B cell (primary cell): ENCODE measurements around the gene URAD. TPM values are rescaled to one million over a fixed set of nuclear protein-coding genes. Genes with fewer than 3 reads are reported as not detected.

Experiments
- ATAC-seq: fragments of 200-7000 bp; cut with Tn5 transposase; one replicate; pipeline ENCODE4 v1.10.0; 2021; ENCODE audit warnings: low read depth, mild to moderate bottlenecking, moderate number of reproducible peaks, moderate library complexity
- CTCF ChIA-PET: fragments of 350-600 bp; sonication (Branson Sonifier 250); formaldehyde crosslinking; loops from one replicate; lab custom pipeline; 2021; ENCODE audit warnings: antibody characterized with exemption, inconsistent platforms; lab: Charles Lee
- POLR2A ChIA-PET: fragments of 350-600 bp; sonication (Branson Sonifier 250); formaldehyde crosslinking; loops from one replicate; lab custom pipeline; 2021; ENCODE audit warnings: antibody characterized with exemption; lab: Charles Lee
- DNase-seq: peaks from one replicate; pipeline ENCODE4 v3.0.0; 2013
- H2AFZ ChIP-seq: 2 replicates; pipeline ENCODE4 v1.6.1; 2012; ENCODE audit warnings: mild to moderate bottlenecking, low read depth, low read length; ENCODE audit not compliant: insufficient read depth, poor library complexity, severe bottlenecking
- H3K27ac ChIP-seq, 2 donors: 1 replicate in 1 of 2; 2 replicates in 1 of 2; pipeline ENCODE4 v1.5.1; 2012 to 2013; ENCODE audit warnings: low read length in 2 of 2, mild to moderate bottlenecking in 2 of 2, moderate library complexity in 1 of 2
- H3K27me3 ChIP-seq, 4 experiments: fragments of 200-600 bp in 1 of 4; sonication (generic) in 1 of 4; replicated peaks in 1 of 4; 1 replicate in 2 of 4; 2 replicates in 2 of 4; pipeline versions ENCODE4 v1.6.1 to v1.7.0; 2013 to 2016; ENCODE audit warnings: low read length in 3 of 4, mild to moderate bottlenecking in 2 of 4, mixed read lengths in 1 of 4, moderate library complexity in 1 of 4; ENCODE audit not compliant: insufficient read depth in 4 of 4, control insufficient read depth in 3 of 4; ENCODE audit errors: control extremely low read depth in 1 of 4
- H3K36me3 ChIP-seq, 2 experiments: replicated peaks in 1 of 2; 1 replicate in 1 of 2; 2 replicates in 1 of 2; pipeline versions ENCODE4 v1.6.1 to v1.7.1; 2013; ENCODE audit warnings: low read length in 1 of 2; ENCODE audit not compliant: insufficient read depth in 2 of 2, control insufficient read depth in 1 of 2; ENCODE audit errors: control extremely low read depth in 1 of 2, extremely low read depth in 1 of 2
- H3K4me1 ChIP-seq, 2 donors: fragments of 200-600 bp in 1 of 2; sonication (generic) in 1 of 2; 1 replicate in 1 of 2; 2 replicates in 1 of 2; pipeline versions ENCODE4 v1.5.1 to v1.6.1; 2013 to 2017; ENCODE audit warnings: low read length in 2 of 2; ENCODE audit not compliant: control insufficient read depth in 2 of 2, insufficient read depth in 2 of 2
- H3K4me2 ChIP-seq: replicated peaks from 2 replicates; pipeline ENCODE3; 2012; ENCODE audit warnings: mild to moderate bottlenecking, low read depth, low read length; ENCODE audit not compliant: poor library complexity, severe bottlenecking
- H3K4me3 ChIP-seq, 5 experiments: fragments of 200-600 bp in 1 of 5; sonication (generic) in 1 of 5; 1 replicate in 3 of 5; 2 replicates in 2 of 5; pipeline versions ENCODE4 v1.5.1 to v1.7.0; 2011 to 2016; ENCODE audit warnings: low read length in 4 of 5, mild to moderate bottlenecking in 4 of 5, low read depth in 2 of 5, control low read depth in 1 of 5, moderate library complexity in 1 of 5; ENCODE audit not compliant: insufficient read depth in 1 of 5; ENCODE audit errors: control extremely low read depth in 1 of 5, extremely low read depth in 1 of 5
- H3K79me2 ChIP-seq: fragments of 200-600 bp; sonication (generic); one replicate; pipeline ENCODE4 v1.6.0; 2016; ENCODE audit warnings: low read length; ENCODE audit not compliant: control insufficient read depth, insufficient read depth
- H3K9ac ChIP-seq: fragments of 200-600 bp; sonication (generic); 2 replicates; pipeline ENCODE4 v1.6.1; 2017; ENCODE audit warnings: mild to moderate bottlenecking, low read length, moderate library complexity
- H3K9me3 ChIP-seq, 3 donors: one replicate each; pipeline versions ENCODE4 v1.6.1 to v1.7.1; 2013; ENCODE audit warnings: low read length in 2 of 3; ENCODE audit not compliant: control insufficient read depth in 2 of 3, insufficient read depth in 1 of 3; ENCODE audit errors: control extremely low read depth in 1 of 3
- H4K20me1 ChIP-seq: 2 replicates; pipeline ENCODE4 v1.6.0; 2012; ENCODE audit warnings: mild to moderate bottlenecking, low read length; ENCODE audit not compliant: insufficient read depth, control insufficient read depth, poor library complexity, severe bottlenecking
- H3K27ac Mint-ChIP-seq: one replicate; pipeline ENCODE4 v1.8.0; 2021; ENCODE audit warnings: mixed read lengths
- H3K27me3 Mint-ChIP-seq: one replicate; pipeline ENCODE4 v1.8.0; 2021; ENCODE audit warnings: mixed read lengths
- H3K4me1 Mint-ChIP-seq: one replicate; pipeline ENCODE4 v1.8.0; 2021; ENCODE audit warnings: mixed read lengths
- H3K4me3 Mint-ChIP-seq: one replicate; pipeline ENCODE4 v1.8.0; 2021; ENCODE audit warnings: mixed read lengths
- H3K9me3 Mint-ChIP-seq: one replicate; pipeline ENCODE4 v1.8.0; 2022; ENCODE audit warnings: mixed read lengths; ENCODE audit not compliant: insufficient read depth
- EZH2 ChIP-seq: IDR thresholded peaks from 2 replicates; pipeline ENCODE4 v1.6.1; 2012; ENCODE audit warnings: borderline replicate concordance, low read depth, mild to moderate bottlenecking, moderate library complexity, low read length; ENCODE audit not compliant: insufficient read depth, poor library complexity, severe bottlenecking
- WGBS: methylation state at CpG from one replicate; pipeline ENCODE4 v1.1.5; 2013; ENCODE audit warnings: missing lambda C conversion rate; ENCODE audit not compliant: insufficient coverage; 5-methylcytosine and 5-hydroxymethylcytosine counted together
- intact Hi-C: fragments of 100-400 bp; cut with micrococcal nuclease; formaldehyde crosslinking; loops from one replicate; pipeline ENCODE4 v1.10.0; 2022
- polyA plus RNA-seq: library from polyadenylated mRNA; depleted of rRNA; stranded (reverse); fragments of >200 nt; gene quantifications from 2 replicates; pipeline ENCODE4 v1.2.3, GENCODE V29; 2012
- total RNA-seq, 2 donors: library from RNA; stranded (reverse); fragments of 120-200 nt in 1 of 2; gene quantifications; 1 replicate in 1 of 2; 2 replicates in 1 of 2; pipeline versions ENCODE4 v1.2.3 to v1.2.4, GENCODE V29; 2013 to 2022
- TF ChIP-seq, protein P1 (sequence below): fragments of 200-600 bp; IDR thresholded peaks from one replicate; pipeline ENCODE4 v1.8.0; 2022; ENCODE audit warnings: antibody characterized with exemption, mild to moderate bottlenecking

The URAD gene
- total and polyA plus RNA-seq, 2 donors (not counting 1 experiment from before 2014, with no cell fraction given) = not detected

DNA sequence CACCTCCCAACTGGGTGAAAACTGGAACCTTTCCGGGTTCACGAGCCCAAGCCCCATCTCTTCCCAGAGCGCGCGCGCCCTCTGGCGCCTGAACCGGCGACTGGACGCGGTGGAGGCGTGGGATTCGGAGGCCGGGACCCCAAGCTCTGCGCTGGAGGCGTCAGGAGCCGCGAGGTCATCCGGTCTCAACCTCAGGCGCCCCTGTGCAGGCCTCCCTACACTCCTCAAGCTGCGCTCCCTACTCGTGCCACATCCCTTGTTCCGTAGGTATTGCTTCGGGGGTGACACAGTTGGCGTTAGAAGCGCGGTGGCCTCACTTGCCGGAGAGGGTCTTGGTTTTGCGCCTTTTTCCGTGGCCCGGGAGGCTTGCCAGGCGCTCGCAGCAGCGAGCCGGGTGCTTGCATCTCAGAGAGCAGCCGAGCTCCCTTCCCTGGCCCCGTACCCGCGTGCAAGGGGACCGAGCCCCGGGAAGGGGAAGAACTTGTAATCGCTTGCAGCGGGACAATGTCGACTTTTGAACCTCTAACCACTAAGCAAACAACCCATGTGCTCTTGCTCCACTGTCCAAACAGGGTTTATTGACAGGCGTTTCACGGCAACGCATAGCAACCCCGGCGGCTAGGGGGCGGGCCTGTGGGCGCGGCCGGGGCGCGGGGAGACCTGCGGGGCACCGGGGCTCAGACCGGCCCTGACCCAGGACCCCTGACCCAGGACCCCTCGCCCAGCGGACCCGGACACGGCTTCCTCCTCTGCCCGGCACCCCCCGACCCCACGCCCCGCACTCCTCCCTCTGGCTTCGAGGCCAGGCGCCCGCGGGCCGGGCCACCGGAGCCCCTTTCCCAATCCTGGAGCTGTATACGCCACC lies 27.9 kb downstream of the URAD start:
- H3K4me1 Mint-ChIP-seq = peaks cover 16% of the 10 kb centered on the region
- H3K27me3 ChIP-seq = peaks cover 0 to 84% (median 65%) of the 10 kb centered on the region in 4 experiments
- H3K4me2 ChIP-seq = peak overlapping the region; percentile 85
- intact Hi-C loops = no loop called here
- peaks cover 0 to 19% (median 0%) of the 10 kb centered on the region in 3 donors for H3K9me3 ChIP-seq
- peak overlapping the region; percentile 69 for H3K4me3 Mint-ChIP-seq
- H4K20me1 ChIP-seq = no peaks in the 10 kb centered on the region
- peaks cover 15 to 21% of the 10 kb centered on the region in 2 donors for H3K4me1 ChIP-seq
- no peaks in the 10 kb centered on the region for H3K9me3 Mint-ChIP-seq
- peaks cover 80% of the 10 kb centered on the region for H3K27me3 Mint-ChIP-seq
- no peaks in the 10 kb centered on the region for H3K79me2 ChIP-seq
- ChIA-PET POLR2A (no interaction called here), CTCF (no interaction called here)
- ATAC-seq = peak; percentile 53
- peak overlapping the region; percentile 42 for H3K9ac ChIP-seq
- DNase-seq = peak; percentile 53
- no peak overlapping the region for H3K27ac Mint-ChIP-seq
- H3K27ac ChIP-seq = no peak overlapping the region
- peak overlapping the region; percentile 62 for H2AFZ ChIP-seq
- no peaks in the 10 kb centered on the region for H3K36me3 ChIP-seq
- TF ChIP-seq, protein P1, sequence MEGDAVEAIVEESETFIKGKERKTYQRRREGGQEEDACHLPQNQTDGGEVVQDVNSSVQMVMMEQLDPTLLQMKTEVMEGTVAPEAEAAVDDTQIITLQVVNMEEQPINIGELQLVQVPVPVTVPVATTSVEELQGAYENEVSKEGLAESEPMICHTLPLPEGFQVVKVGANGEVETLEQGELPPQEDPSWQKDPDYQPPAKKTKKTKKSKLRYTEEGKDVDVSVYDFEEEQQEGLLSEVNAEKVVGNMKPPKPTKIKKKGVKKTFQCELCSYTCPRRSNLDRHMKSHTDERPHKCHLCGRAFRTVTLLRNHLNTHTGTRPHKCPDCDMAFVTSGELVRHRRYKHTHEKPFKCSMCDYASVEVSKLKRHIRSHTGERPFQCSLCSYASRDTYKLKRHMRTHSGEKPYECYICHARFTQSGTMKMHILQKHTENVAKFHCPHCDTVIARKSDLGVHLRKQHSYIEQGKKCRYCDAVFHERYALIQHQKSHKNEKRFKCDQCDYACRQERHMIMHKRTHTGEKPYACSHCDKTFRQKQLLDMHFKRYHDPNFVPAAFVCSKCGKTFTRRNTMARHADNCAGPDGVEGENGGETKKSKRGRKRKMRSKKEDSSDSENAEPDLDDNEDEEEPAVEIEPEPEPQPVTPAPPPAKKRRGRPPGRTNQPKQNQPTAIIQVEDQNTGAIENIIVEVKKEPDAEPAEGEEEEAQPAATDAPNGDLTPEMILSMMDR = no peak
- no peak for TF ChIP-seq EZH2
- WGBS = under 1% methylated on average over 63 of the region's 73 CpGs
- H3K4me3 ChIP-seq = peak overlapping the region in 3 of 5 experiments; percentile 20 to 47 (median 44)

GRCh38 chr13:27959976-27960361 lies 28.5 kb downstream of the URAD start:
- CTCF ChIA-PET = no interaction called here
- 25% methylated on average over 9 of the region's 14 CpGs for WGBS
- ATAC-seq = no peak
- Histone ChIP-seq H3K27ac (no peak overlapping the region), H2AFZ (peak overlapping the region; percentile 62), H3K79me2 (no peaks in the 10 kb centered on the region), H3K4me2 (peak overlapping the region; percentile 85), H4K20me1 (no peaks in the 10 kb centered on the region), H3K4me3 (peak overlapping the region in 1 of 5 experiments; percentile 47), H3K9me3 (peaks cover 0 to 15% (median 0%) of the 10 kb centered on the region in 3 donors), H3K9ac (peak overlapping the region; percentile 42), H3K27me3 (peaks cover 0 to 82% (median 66%) of the 10 kb centered on the region in 4 experiments), H3K4me1 (peaks cover 15 to 22% of the 10 kb centered on the region in 2 donors), H3K36me3 (no peaks in the 10 kb centered on the region)
- H3K4me1 Mint-ChIP-seq = peaks cover 18% of the 10 kb centered on the region
- H3K27ac Mint-ChIP-seq = no peak overlapping the region
- intact Hi-C loops = loop anchor here (10.0 kb wide), 1 partner anchor 585 kb away; no protein-coding TSS in a partner anchor
- peak overlapping the region; percentile 43 for H3K4me3 Mint-ChIP-seq
- no peak for DNase-seq
- peaks cover 80% of the 10 kb centered on the region for H3K27me3 Mint-ChIP-seq
- POLR2A ChIA-PET = no interaction called here
- no peaks in the 10 kb centered on the region for H3K9me3 Mint-ChIP-seq
- TF ChIP-seq, protein P1 = no peak
- TF ChIP-seq EZH2 = no peak
